Uterus (tissue), 2 donors: ENCODE measurements around the gene ANKRD6.

Experiments used
- CTCF ChIP-seq, 4 experiments: fragments of 200-600 bp in 2 of 4; fragments of 450-650 bp in 2 of 4; sonication (generic) in 2 of 4; IDR thresholded peaks; one replicate each; pipeline ENCODE4 v1.5.1; 2016 to 2019; ENCODE audit warnings: antibody characterized with exemption in 4 of 4, mild to moderate bottlenecking in 2 of 4, moderate library complexity in 1 of 4
- POLR2A ChIP-seq, 2 donors: fragments of 450-650 bp; IDR thresholded peaks; one replicate each; pipeline ENCODE4 v1.6.1; 2016; ENCODE audit warnings: antibody characterized with exemption in 2 of 2, mild to moderate bottlenecking in 1 of 2, moderate library complexity in 1 of 2

DNA sequence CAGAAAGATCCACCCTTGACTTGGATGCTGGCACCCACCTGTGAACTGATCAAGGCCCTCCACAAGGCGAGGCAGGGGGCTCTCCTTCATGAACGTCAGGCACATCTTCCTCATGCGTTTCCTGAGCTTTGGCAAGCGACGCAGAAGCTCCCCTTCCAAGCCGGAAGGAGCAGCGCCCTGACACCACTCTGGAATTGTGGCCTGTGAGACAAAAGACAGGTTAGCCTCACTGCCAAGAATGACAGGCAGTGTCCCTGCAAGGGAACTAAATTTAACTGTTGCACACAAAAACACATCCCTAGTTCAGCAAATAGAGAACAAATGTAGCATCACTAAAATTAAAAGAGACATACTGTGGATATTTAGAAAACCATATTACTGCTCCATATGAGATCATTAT is 247.6 kb downstream of the ANKRD6 start:
- TF ChIP-seq CTCF (IDR thresholded peaks at IDR 0.05) (no peak), POLR2A (IDR thresholded peaks at IDR 0.05) (no peak)
